Lung (tissue), 12 donors: Measurements from ENCODE around the gene SLCO3A1. TPM values are rescaled to one million over a fixed set of nuclear protein-coding genes. Genes with fewer than 3 reads are reported as not detected.

Experiments
- ATAC-seq: fragments of 200-7000 bp; cut with Tn5 transposase; one replicate; pipeline ENCODE4 v1.9.1; 2020; ENCODE audit warnings: moderate number of reproducible peaks; ENCODE audit not compliant: insufficient read depth, low FRiP score
- DNase-seq, 3 donors: peaks; one replicate each; pipeline ENCODE4 v3.0.0-alpha.2; 2013 to 2017
- H3K27ac ChIP-seq, 2 donors: one replicate each; pipeline ENCODE4 v1.5.1; 2013; ENCODE audit warnings: mild to moderate bottlenecking in 2 of 2, moderate library complexity in 2 of 2, control low read depth in 1 of 2, inconsistent platforms in 1 of 2, low read depth in 1 of 2, low read length in 1 of 2
- H3K27me3 ChIP-seq, 3 donors: one replicate each; pipeline ENCODE4 v1.5.1; 2013; ENCODE audit warnings: low read length in 2 of 3; ENCODE audit not compliant: control insufficient read depth in 3 of 3, insufficient read depth in 3 of 3
- H3K36me3 ChIP-seq, 4 donors: one replicate each; pipeline ENCODE4 v1.5.1; 2013; ENCODE audit warnings: low read length in 4 of 4, mild to moderate bottlenecking in 1 of 4, moderate library complexity in 1 of 4; ENCODE audit not compliant: control insufficient read depth in 4 of 4, insufficient read depth in 4 of 4
- H3K4me1 ChIP-seq, 5 donors: one replicate each; pipeline ENCODE4 v1.5.1; 2013; ENCODE audit warnings: low read length in 5 of 5, mild to moderate bottlenecking in 2 of 5, moderate library complexity in 1 of 5; ENCODE audit not compliant: control insufficient read depth in 5 of 5, insufficient read depth in 5 of 5
- H3K4me3 ChIP-seq: one replicate; pipeline ENCODE4 v1.5.1; 2013; ENCODE audit warnings: mild to moderate bottlenecking, control low read depth, moderate library complexity
- H3K9ac ChIP-seq, 2 donors: one replicate each; pipeline ENCODE4 v1.5.1; 2013; ENCODE audit warnings: low read length in 2 of 2, control low read depth in 1 of 2; ENCODE audit not compliant: insufficient read depth in 1 of 2
- H3K9me3 ChIP-seq, 4 donors: one replicate each; pipeline ENCODE4 v1.5.1; 2013; ENCODE audit warnings: low read length in 3 of 4, mild to moderate bottlenecking in 1 of 4, moderate library complexity in 1 of 4; ENCODE audit not compliant: control insufficient read depth in 4 of 4, insufficient read depth in 3 of 4
- CTCF ChIP-seq: IDR thresholded peaks from 2 replicates; pipeline ENCODE4 v1.5.1; 2012; ENCODE audit warnings: mild to moderate bottlenecking; ENCODE audit errors: control extremely low read depth, extremely low read depth
- WGBS, 2 donors: extraction: QIAGEN DNeasy Blood & Tissue Kit; methylation state at CpG; one replicate each; pipeline ENCODE4 v1.1.7; 2013; 5-methylcytosine and 5-hydroxymethylcytosine counted together
- polyA plus RNA-seq, 2 donors: library from polyadenylated mRNA; stranded (reverse); fragments of 200-250 nt; gene quantifications; one replicate each; pipeline ENCODE4 v1.2.1, GENCODE V29; 2013
- total RNA-seq, 2 donors: library from RNA; depleted of rRNA in 1 of 2; stranded (reverse); fragments of >200 nt in 1 of 2; gene quantifications; one replicate each; pipeline ENCODE4 v1.2.1, GENCODE V29; 2014 to 2021
- donor health status: control.
- donor health status: control.
- donor health status: Bipolar disorder and iron deficiency.
- donor health status: healthy.
- donor health status: DM: yes; HTN: yes; CAD: no.

The SLCO3A1 gene
- total and polyA plus RNA-seq, 4 donors = 20.5 to 56.3 (median 33.5) TPM

- Histone ChIP-seq H3K36me3 (no peaks in the 10 kb centered on the region), H3K27ac (no peak overlapping the region), H3K27me3 (no peaks in the 10 kb centered on the region), H3K9me3 (peaks cover 0 to 3% (median 0%) of the 10 kb centered on the region in 4 donors), H3K4me3 (no peak overlapping the region), H3K9ac (no peak overlapping the region), H3K4me1 (peaks cover 0 to 13% (median 0%) of the 10 kb centered on the region in 5 donors)
- 77 to 86% methylated on average over 6 of the region's 6 CpGs for WGBS, 2 donors
- no peak for TF ChIP-seq CTCF
- ATAC-seq = no peak
- DNase-seq = no peak
Observed at GRCh38 chr15:92000709-92001108, 147.2 kb downstream of the SLCO3A1 start.

- peaks cover 0 to 13% (median 0%) of the 10 kb centered on the region in 5 donors for H3K4me1 ChIP-seq
- no peaks in the 10 kb centered on the region for H3K27me3 ChIP-seq
- DNase-seq = no peak
- ATAC-seq = no peak
- H3K27ac ChIP-seq = no peak overlapping the region
- no peak for TF ChIP-seq CTCF
- 68 to 92% methylated on average over 1 of the region's 1 CpG for WGBS, 2 donors
- H3K9ac ChIP-seq = no peak overlapping the region
- peaks cover 0 to 3% (median 0%) of the 10 kb centered on the region in 4 donors for H3K9me3 ChIP-seq
- no peaks in the 10 kb centered on the region for H3K36me3 ChIP-seq
- no peak overlapping the region for H3K4me3 ChIP-seq
Observed at GRCh38 chr15:92001307-92001706, 147.8 kb downstream of the SLCO3A1 start.

GRCh38 chr15:92002666-92003065 is 149.2 kb downstream of the SLCO3A1 start:
- WGBS, 2 donors = 97 to 98% methylated on average over 4 of the region's 4 CpGs
- no peak overlapping the region for H3K27ac ChIP-seq
- ATAC-seq = no peak
- DNase-seq = no peak
- H3K27me3 ChIP-seq = no peaks in the 10 kb centered on the region
- no peak overlapping the region for H3K4me3 ChIP-seq
- no peaks in the 10 kb centered on the region for H3K36me3 ChIP-seq
- no peak overlapping the region for H3K9ac ChIP-seq
- peaks cover 0 to 13% (median 0%) of the 10 kb centered on the region in 5 donors for H3K4me1 ChIP-seq
- peaks cover 0 to 3% (median 0%) of the 10 kb centered on the region in 4 donors for H3K9me3 ChIP-seq
- no peak for TF ChIP-seq CTCF

GRCh38 chr15:92003515-92004067 is 150.1 kb downstream of the SLCO3A1 start:
- ATAC-seq (no peak), DNase-seq (no peak)
- TF ChIP-seq CTCF = no peak
- Histone ChIP-seq H3K9me3 (no peaks in the 10 kb centered on the region), H3K9ac (no peak overlapping the region), H3K4me1 (peaks cover 0 to 18% (median 0%) of the 10 kb centered on the region in 5 donors), H3K4me3 (no peak overlapping the region), H3K36me3 (no peaks in the 10 kb centered on the region), H3K27ac (no peak overlapping the region), H3K27me3 (no peaks in the 10 kb centered on the region)
- WGBS, 2 donors = 93 to 94% methylated on average over 9 of the region's 9 CpGs
